CD1c-positive myeloid dendritic cell (primary cell): Measurements from ENCODE around the gene HIVEP2.

ENCODE experiments used
- DNase-seq: peaks from one replicate; pipeline ENCODE4 v3.0.0-alpha.2; 2016; ENCODE audit errors: extremely low spot score

Gene HIVEP2

GRCh38 chr6:142706210-142706609, 238.8 kb downstream of the HIVEP2 start:
- DNase-seq, result peak; percentile 56

DNA sequence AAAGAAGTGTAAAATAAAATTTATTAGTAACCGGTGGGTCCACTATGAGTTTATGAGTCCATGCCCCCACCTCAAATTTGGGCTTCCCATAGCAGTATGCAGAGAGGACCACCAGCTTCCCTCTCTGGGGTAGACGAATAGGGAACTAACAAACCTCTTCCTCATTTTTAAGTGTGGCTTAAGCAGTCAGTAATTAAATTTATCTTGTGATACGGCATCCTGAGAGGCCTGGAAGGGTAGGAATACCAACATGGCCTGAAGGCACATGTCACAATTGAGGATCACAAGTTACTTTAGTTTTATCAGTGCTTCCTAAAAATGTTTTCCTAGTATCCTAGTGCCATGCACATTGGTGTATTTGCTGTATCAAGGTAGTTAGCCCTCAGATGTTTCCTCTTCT, 239.9 kb downstream of the HIVEP2 start:
- DNase-seq, result peak; percentile 49

GRCh38 chr6:142702501-142703460, 242.2 kb downstream of the HIVEP2 start:
- peak; percentile 91 for DNase-seq
